RWPE2 (cell line): ENCODE data around the gene KAT6B.

Experiments
- ATAC-seq: fragments of 200-7000 bp; cut with Tn5 transposase; 3 replicates; pipeline ENCODE4 v1.9.1; 2021; ENCODE audit warnings: low read depth
- DNase-seq: peaks from one replicate; pipeline ENCODE4 v3.0.0-alpha.2; 2020; ENCODE audit warnings: low spot score
- H3K27ac ChIP-seq: fragments of 450-650 bp; 2 replicates; pipeline ENCODE4 v1.5.1; 2017; ENCODE audit warnings: mild to moderate bottlenecking; ENCODE audit not compliant: poor library complexity, severe bottlenecking
- H3K27me3 ChIP-seq: fragments of 250-450 bp; sonication (Bioruptor Pico); 2 replicates; pipeline ENCODE4 v1.5.1; 2021; ENCODE audit warnings: mild to moderate bottlenecking, moderate library complexity; ENCODE audit not compliant: insufficient read depth, poor library complexity, severe bottlenecking
- H3K36me3 ChIP-seq: fragments of 250-450 bp; sonication (Bioruptor Pico); 2 replicates; pipeline ENCODE4 v1.5.1; 2020; ENCODE audit warnings: low read depth, mild to moderate bottlenecking, moderate library complexity
- H3K4me1 ChIP-seq: fragments of 250-450 bp; sonication (Bioruptor Pico); 2 replicates; pipeline ENCODE4 v1.5.1; 2021; ENCODE audit warnings: mild to moderate bottlenecking, moderate library complexity; ENCODE audit not compliant: insufficient read depth, poor library complexity, severe bottlenecking
- H3K4me3 ChIP-seq: fragments of 250-450 bp; sonication (Bioruptor Pico); 2 replicates; pipeline ENCODE4 v1.5.1; 2021; ENCODE audit warnings: mild to moderate bottlenecking, moderate library complexity; ENCODE audit not compliant: severe bottlenecking
- H3K9me3 ChIP-seq: fragments of 250-450 bp; sonication (Bioruptor Pico); 2 replicates; pipeline ENCODE4 v1.5.1; 2021; ENCODE audit warnings: mild to moderate bottlenecking, moderate library complexity; ENCODE audit not compliant: severe bottlenecking
- CTCF ChIP-seq: fragments of 450-650 bp; IDR thresholded peaks from one replicate; pipeline ENCODE4 v1.5.1; 2017; ENCODE audit warnings: mild to moderate bottlenecking, moderate library complexity; ENCODE audit not compliant: poor library complexity, severe bottlenecking

Gene KAT6B

GRCh38 chr10:74921744-74922143 lies 95.3 kb downstream of the KAT6B start:
- ATAC-seq (no peak), DNase-seq (no peak)
- Histone ChIP-seq H3K4me1 (peaks cover 44% of the 10 kb centered on the region), H3K27me3 (no peaks in the 10 kb centered on the region), H3K9me3 (no peaks in the 10 kb centered on the region), H3K36me3 (no peaks in the 10 kb centered on the region), H3K4me3 (no peak overlapping the region), H3K27ac (peak overlapping the region; percentile 82)
- TF ChIP-seq CTCF, result no peak

GRCh38 chr10:74922921-74923320 lies 96.5 kb downstream of the KAT6B start:
- no peak for TF ChIP-seq CTCF
- Histone ChIP-seq H3K9me3 (no peaks in the 10 kb centered on the region), H3K36me3 (no peaks in the 10 kb centered on the region), H3K27ac (peak overlapping the region; percentile 82), H3K4me3 (no peak overlapping the region), H3K4me1 (peaks cover 38% of the 10 kb centered on the region), H3K27me3 (no peaks in the 10 kb centered on the region)
- DNase-seq, result no peak
- ATAC-seq, result peak; percentile 64

GRCh38 chr10:74923556-74923955 lies 97.2 kb downstream of the KAT6B start:
- Histone ChIP-seq H3K36me3 (no peaks in the 10 kb centered on the region), H3K4me3 (no peak overlapping the region), H3K27me3 (no peaks in the 10 kb centered on the region), H3K4me1 (peaks cover 41% of the 10 kb centered on the region), H3K27ac (peak overlapping the region; percentile 82), H3K9me3 (no peaks in the 10 kb centered on the region)
- DNase-seq (no peak), ATAC-seq (no peak)
- no peak for TF ChIP-seq CTCF

- ATAC-seq, result peak; percentile 85
- Histone ChIP-seq H3K36me3 (no peaks in the 10 kb centered on the region), H3K9me3 (no peaks in the 10 kb centered on the region), H3K27me3 (no peaks in the 10 kb centered on the region), H3K4me3 (no peak overlapping the region), H3K4me1 (peaks cover 41% of the 10 kb centered on the region), H3K27ac (peak overlapping the region; percentile 82)
- no peak for DNase-seq
- no peak for TF ChIP-seq CTCF
Observed at GRCh38 chr10:74924251-74924963, 98.0 kb downstream of the KAT6B start.

GRCh38 chr10:74925291-74925690 lies 98.9 kb downstream of the KAT6B start:
- ATAC-seq, result no peak
- TF ChIP-seq CTCF, result no peak
- no peaks in the 10 kb centered on the region for H3K27me3 ChIP-seq
- H3K4me1 ChIP-seq, result peaks cover 41% of the 10 kb centered on the region
- H3K27ac ChIP-seq, result peak overlapping the region; percentile 82
- no peak for DNase-seq
- no peaks in the 10 kb centered on the region for H3K9me3 ChIP-seq
- H3K4me3 ChIP-seq, result no peak overlapping the region
- no peaks in the 10 kb centered on the region for H3K36me3 ChIP-seq
